ENCODE measurements around the gene PRKAA2.

DNA sequence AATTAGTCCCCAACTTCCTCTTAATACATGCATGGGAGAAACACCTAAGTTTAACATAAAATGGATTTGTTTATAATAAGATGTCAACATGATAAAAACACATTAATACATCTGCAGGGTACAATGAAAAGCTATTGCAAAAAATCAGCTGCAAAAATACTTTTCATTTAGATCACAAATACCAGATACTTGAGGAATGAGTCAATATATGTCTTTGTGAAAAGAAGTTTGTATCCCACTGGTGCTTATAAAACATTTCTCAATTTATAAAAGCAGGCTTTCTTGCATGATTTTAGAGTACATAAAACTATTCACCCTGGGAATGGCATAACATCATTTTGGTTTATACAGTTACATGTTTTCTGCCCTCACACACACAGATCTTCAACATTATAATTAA lies 18.6 kb upstream of the PRKAA2 start:
- no peak for TF ChIP-seq POLR2AphosphoS5 (IDR thresholded peaks at IDR 0.05; ENCODE audit: low read depth, low read length)
- no peak for TF ChIP-seq POLR2A (IDR thresholded peaks at IDR 0.05; ENCODE audit: low read depth, low read length)
- no peak for TF ChIP-seq SPI1 (IDR thresholded peaks at IDR 0.05; ENCODE audit: low read depth, low read length)
- TF ChIP-seq TAF1 (IDR thresholded peaks at IDR 0.05; ENCODE audit: low read depth, low read length) = no peak
